ENCODE data around the gene BNIP3. TPM values are rescaled to one million over a fixed set of nuclear protein-coding genes. Genes with fewer than 3 reads are reported as not detected.
"Not testable (repeated sequence)": the region's sequence is repeated elsewhere in the genome, so short reads cannot be mapped to it uniquely, and the experiment has no call there.

The BNIP3 gene
- total RNA-seq, 1 donor from 2014 or later = 56.4 TPM

DNA sequence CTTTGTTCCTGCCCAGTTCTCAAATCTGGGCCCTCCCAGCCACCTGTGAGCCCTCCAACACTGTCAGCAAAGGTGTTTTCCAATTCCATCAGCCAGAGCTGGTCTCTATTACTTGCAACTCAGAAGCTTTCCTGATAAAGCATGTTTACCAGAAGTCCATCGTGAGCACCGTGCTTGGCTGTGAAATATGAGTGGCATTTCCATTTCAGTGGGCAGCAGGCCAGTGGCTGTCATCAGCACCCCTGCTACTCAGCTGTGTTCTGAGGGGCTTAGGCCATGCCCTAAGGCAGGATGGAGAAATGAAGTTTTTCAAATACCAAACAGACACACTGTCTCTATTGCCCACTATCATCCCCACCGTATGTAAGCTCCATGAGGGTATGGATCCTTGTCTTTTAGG lies 12.7 kb upstream of the BNIP3 start:
- no peak overlapping the region for H3K27ac Mint-ChIP-seq (ENCODE audit: unreplicated experiment)
- no peaks in the 10 kb centered on the region for H3K36me3 Mint-ChIP-seq (ENCODE audit: unreplicated experiment)
- H3K9me3 Mint-ChIP-seq (ENCODE audit: unreplicated experiment) = no peaks in the 10 kb centered on the region
- no peak overlapping the region for H3K4me3 Mint-ChIP-seq (ENCODE audit: unreplicated experiment)
- DNase-seq = no peak
- TF ChIP-seq, protein P1, sequence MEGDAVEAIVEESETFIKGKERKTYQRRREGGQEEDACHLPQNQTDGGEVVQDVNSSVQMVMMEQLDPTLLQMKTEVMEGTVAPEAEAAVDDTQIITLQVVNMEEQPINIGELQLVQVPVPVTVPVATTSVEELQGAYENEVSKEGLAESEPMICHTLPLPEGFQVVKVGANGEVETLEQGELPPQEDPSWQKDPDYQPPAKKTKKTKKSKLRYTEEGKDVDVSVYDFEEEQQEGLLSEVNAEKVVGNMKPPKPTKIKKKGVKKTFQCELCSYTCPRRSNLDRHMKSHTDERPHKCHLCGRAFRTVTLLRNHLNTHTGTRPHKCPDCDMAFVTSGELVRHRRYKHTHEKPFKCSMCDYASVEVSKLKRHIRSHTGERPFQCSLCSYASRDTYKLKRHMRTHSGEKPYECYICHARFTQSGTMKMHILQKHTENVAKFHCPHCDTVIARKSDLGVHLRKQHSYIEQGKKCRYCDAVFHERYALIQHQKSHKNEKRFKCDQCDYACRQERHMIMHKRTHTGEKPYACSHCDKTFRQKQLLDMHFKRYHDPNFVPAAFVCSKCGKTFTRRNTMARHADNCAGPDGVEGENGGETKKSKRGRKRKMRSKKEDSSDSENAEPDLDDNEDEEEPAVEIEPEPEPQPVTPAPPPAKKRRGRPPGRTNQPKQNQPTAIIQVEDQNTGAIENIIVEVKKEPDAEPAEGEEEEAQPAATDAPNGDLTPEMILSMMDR (IDR thresholded peaks at IDR 0.05; ENCODE audit: partially characterized antibody, unreplicated experiment) = no peak
- peaks cover 8% of the 10 kb centered on the region for H3K4me1 Mint-ChIP-seq (ENCODE audit: low read depth, unreplicated experiment)
- H3K27me3 Mint-ChIP-seq (ENCODE audit: unreplicated experiment) = peaks cover 1% of the 10 kb centered on the region

DNA sequence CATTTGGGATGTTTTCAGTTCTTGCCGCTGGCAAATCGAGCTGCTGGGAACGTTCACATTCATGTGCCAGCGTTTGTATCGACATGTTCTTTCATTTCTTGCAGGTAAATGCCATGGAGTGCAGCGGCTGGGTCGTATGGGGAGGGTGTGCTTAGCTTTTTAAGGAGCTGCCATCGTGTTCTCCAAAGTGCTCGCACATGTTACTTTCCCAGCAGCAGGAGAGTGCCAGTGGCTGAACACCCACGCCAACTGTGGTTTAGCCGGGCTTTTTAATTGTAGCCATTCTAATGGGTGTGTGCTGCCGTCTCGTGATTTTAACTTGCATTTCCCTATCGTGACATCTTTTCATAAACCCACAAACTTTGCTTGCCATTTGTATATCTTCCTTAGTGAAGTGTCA lies 11.6 kb upstream of the BNIP3 start:
- no peak overlapping the region for H3K27ac Mint-ChIP-seq (ENCODE audit: unreplicated experiment)
- peaks cover 8% of the 10 kb centered on the region for H3K4me1 Mint-ChIP-seq (ENCODE audit: low read depth, unreplicated experiment)
- peaks cover 1% of the 10 kb centered on the region for H3K27me3 Mint-ChIP-seq (ENCODE audit: unreplicated experiment)
- TF ChIP-seq, protein P1 (IDR thresholded peaks at IDR 0.05; ENCODE audit: partially characterized antibody, unreplicated experiment) = no peak
- no peak overlapping the region for H3K4me3 Mint-ChIP-seq (ENCODE audit: unreplicated experiment)
- no peaks in the 10 kb centered on the region for H3K36me3 Mint-ChIP-seq (ENCODE audit: unreplicated experiment)
- no peak for DNase-seq
- no peaks in the 10 kb centered on the region for H3K9me3 Mint-ChIP-seq (ENCODE audit: unreplicated experiment)

DNA sequence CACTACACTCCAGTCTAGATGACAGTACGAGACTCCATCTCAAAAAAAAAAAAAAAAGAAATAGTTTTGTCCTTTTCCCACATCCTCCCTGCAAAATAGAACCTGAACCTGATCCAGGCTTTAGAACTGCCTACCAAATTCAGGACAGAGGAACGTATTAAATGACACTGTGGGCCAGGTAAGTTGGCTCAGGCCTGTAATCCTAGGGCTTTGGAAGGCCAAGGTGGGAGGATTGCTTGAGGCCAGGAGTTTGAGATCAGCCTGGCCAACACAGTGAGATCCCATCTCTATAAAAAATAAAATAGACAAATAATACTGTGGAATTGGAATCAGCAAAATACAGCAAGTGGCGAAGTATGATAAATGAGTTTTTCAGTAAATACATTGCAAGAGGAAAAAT lies 10.0 kb upstream of the BNIP3 start:
- Mint-ChIP-seq H3K36me3 (ENCODE audit: unreplicated experiment) (no peaks in the 10 kb centered on the region), H3K27ac (ENCODE audit: unreplicated experiment) (no peak overlapping the region), H3K4me1 (ENCODE audit: low read depth, unreplicated experiment) (peaks cover 3% of the 10 kb centered on the region), H3K4me3 (ENCODE audit: unreplicated experiment) (no peak overlapping the region), H3K9me3 (ENCODE audit: unreplicated experiment) (no peaks in the 10 kb centered on the region), H3K27me3 (ENCODE audit: unreplicated experiment) (peaks cover 1% of the 10 kb centered on the region)
- DNase-seq = no peak
- TF ChIP-seq, protein P1 (IDR thresholded peaks at IDR 0.05; ENCODE audit: partially characterized antibody, unreplicated experiment) = no peak

DNA sequence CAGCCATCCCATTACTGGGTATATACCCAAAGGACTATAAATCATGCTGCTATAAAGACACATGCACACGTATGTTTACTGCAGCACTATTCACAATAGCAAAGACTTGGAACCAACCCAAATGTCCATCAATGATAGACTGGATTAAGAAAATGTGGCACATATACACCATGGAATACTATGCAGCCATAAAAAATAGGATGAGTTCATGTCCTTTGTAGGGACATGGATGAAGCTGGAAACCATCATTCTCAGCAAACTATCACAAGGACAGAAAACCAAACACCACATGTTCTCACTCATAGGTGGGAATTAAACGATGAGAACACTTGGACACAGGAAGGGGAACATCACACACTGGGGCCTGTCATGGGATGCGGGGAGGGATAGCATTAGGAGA lies 6.1 kb upstream of the BNIP3 start:
- not testable (repeated sequence) for H3K27ac Mint-ChIP-seq (ENCODE audit: unreplicated experiment); H3K4me3 Mint-ChIP-seq (ENCODE audit: unreplicated experiment); H3K27me3 Mint-ChIP-seq (ENCODE audit: unreplicated experiment); H3K4me1 Mint-ChIP-seq (ENCODE audit: low read depth, unreplicated experiment); DNase-seq; H3K36me3 Mint-ChIP-seq (ENCODE audit: unreplicated experiment); H3K9me3 Mint-ChIP-seq (ENCODE audit: unreplicated experiment)

DNA sequence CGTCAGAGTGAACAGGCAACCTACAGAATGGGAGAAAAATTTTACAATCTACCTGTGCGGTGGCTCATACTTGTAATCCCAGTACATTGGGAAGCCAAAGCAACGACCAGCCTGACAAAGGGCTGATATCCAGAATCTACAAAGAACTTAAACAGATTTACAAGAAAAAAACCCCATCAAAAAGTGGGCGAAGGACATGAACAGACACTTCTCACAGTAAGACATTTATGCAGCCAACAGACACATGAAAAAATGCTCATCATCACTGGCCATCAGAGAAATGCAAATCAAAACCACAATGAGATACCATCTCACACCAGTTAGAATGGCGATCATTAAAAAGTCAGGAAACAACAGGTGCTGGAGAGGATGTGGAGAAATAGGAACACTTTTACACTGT lies 5.6 kb upstream of the BNIP3 start:
- H3K9me3 Mint-ChIP-seq (ENCODE audit: unreplicated experiment); H3K4me1 Mint-ChIP-seq (ENCODE audit: low read depth, unreplicated experiment); DNase-seq; H3K27me3 Mint-ChIP-seq (ENCODE audit: unreplicated experiment); H3K36me3 Mint-ChIP-seq (ENCODE audit: unreplicated experiment); H3K4me3 Mint-ChIP-seq (ENCODE audit: unreplicated experiment); H3K27ac Mint-ChIP-seq (ENCODE audit: unreplicated experiment): not testable (repeated sequence)

DNA sequence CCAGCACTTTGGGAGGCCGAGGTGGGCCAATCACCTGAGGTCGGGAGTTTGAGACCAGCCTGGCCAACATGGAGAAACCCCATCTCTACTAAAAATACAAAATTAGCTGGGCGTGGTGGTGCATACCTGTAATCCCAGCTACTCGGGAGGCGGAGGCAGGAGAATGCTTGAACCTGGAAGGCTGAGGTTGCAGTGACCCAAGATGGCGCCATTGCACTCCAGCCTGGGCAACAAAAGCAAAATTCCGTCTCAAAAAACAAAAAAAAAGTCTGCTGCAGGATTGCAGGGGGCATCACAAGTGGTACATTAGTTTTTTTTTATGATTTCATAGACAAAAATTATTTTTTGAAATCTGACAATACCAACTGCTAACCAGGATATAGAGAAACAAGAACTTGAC lies 5.1 kb upstream of the BNIP3 start:
- DNase-seq; H3K9me3 Mint-ChIP-seq (ENCODE audit: unreplicated experiment); H3K36me3 Mint-ChIP-seq (ENCODE audit: unreplicated experiment); H3K4me1 Mint-ChIP-seq (ENCODE audit: low read depth, unreplicated experiment); H3K27me3 Mint-ChIP-seq (ENCODE audit: unreplicated experiment); H3K27ac Mint-ChIP-seq (ENCODE audit: unreplicated experiment); H3K4me3 Mint-ChIP-seq (ENCODE audit: unreplicated experiment): not testable (repeated sequence)

DNA sequence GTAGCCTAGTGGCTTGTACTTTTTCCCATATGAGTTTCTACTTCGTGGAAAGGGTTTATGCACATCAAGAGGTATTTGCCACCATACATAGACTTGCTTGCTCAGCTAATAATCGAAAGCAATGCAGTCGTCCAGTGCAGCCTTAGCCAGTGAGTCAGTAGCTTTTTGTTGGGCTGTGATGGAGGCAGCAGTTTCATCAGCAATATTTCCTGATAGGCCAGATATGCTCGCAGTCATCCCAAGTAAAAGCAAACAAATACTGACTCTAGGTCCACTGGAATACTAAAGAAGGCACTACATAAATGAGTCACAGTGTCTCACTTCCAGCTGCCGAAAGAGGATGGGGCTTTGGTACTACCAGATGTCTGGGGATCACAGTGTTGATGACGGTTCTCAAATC lies 2.1 kb upstream of the BNIP3 start:
- no peak for DNase-seq
- H3K4me3 Mint-ChIP-seq (ENCODE audit: unreplicated experiment) = no peak overlapping the region

More for the DNA sequence above, 2.1 kb upstream of the BNIP3 start:
- Mint-ChIP-seq H3K27ac (ENCODE audit: unreplicated experiment) (no peak overlapping the region), H3K4me1 (ENCODE audit: low read depth, unreplicated experiment) (peaks cover 8% of the 10 kb centered on the region), H3K36me3 (ENCODE audit: unreplicated experiment) (peaks cover 4% of the 10 kb centered on the region), H3K27me3 (ENCODE audit: unreplicated experiment) (peaks cover 5% of the 10 kb centered on the region), H3K9me3 (ENCODE audit: unreplicated experiment) (peaks cover 14% of the 10 kb centered on the region)
- TF ChIP-seq, protein P1 (IDR thresholded peaks at IDR 0.05; ENCODE audit: partially characterized antibody, unreplicated experiment) = no peak
